ENCODE data around the gene RAD51B.

The RAD51B gene

GRCh38 chr14:68691031-68691791 is 871.6 kb downstream of the RAD51B start:
- Histone ChIP-seq H3K4me3 (ENCODE audit: low read depth in 1 of 5, low read length in 5 of 5) (no peak overlapping the region), H3K9me3 (ENCODE audit: control insufficient read depth in 5 of 5, low read length in 5 of 5) (no peaks in the 10 kb centered on the region), H3K27ac (ENCODE audit: low read depth, low read length) (no peak overlapping the region), H3K9ac (ENCODE audit: low read length in 5 of 5) (no peak overlapping the region), H3K36me3 (ENCODE audit: control insufficient read depth in 5 of 5, insufficient read depth in 5 of 5, low read length in 5 of 5) (no peaks in the 10 kb centered on the region), H3K4me1 (ENCODE audit: control insufficient read depth in 5 of 5, insufficient read depth in 5 of 5, low read length in 5 of 5) (peaks cover 2 to 48% (median 35%) of the 10 kb centered on the region in 5 donors), H3K27me3 (ENCODE audit: control insufficient read depth in 5 of 5, insufficient read depth in 4 of 5, low read length in 5 of 5) (no peaks in the 10 kb centered on the region)

GRCh38 chr14:68691792-68692118 is 872.2 kb downstream of the RAD51B start:
- Histone ChIP-seq H3K36me3 (ENCODE audit: control insufficient read depth in 5 of 5, insufficient read depth in 5 of 5, low read length in 5 of 5) (no peaks in the 10 kb centered on the region), H3K27ac (ENCODE audit: low read depth, low read length) (no peak overlapping the region), H3K4me3 (ENCODE audit: low read depth in 1 of 5, low read length in 5 of 5) (no peak overlapping the region), H3K4me1 (ENCODE audit: control insufficient read depth in 5 of 5, insufficient read depth in 5 of 5, low read length in 5 of 5) (peaks cover 2 to 48% (median 35%) of the 10 kb centered on the region in 5 donors), H3K27me3 (ENCODE audit: control insufficient read depth in 5 of 5, insufficient read depth in 4 of 5, low read length in 5 of 5) (no peaks in the 10 kb centered on the region), H3K9me3 (ENCODE audit: control insufficient read depth in 5 of 5, low read length in 5 of 5) (no peaks in the 10 kb centered on the region), H3K9ac (ENCODE audit: low read length in 5 of 5) (no peak overlapping the region)

- no peaks in the 10 kb centered on the region for H3K27me3 ChIP-seq (ENCODE audit: control insufficient read depth in 5 of 5, insufficient read depth in 4 of 5, low read length in 5 of 5)
- H3K4me1 ChIP-seq (ENCODE audit: control insufficient read depth in 5 of 5, insufficient read depth in 5 of 5, low read length in 5 of 5) = peaks cover 2 to 48% (median 35%) of the 10 kb centered on the region in 5 donors
- no peaks in the 10 kb centered on the region for H3K9me3 ChIP-seq (ENCODE audit: control insufficient read depth in 5 of 5, low read length in 5 of 5)
- H3K9ac ChIP-seq (ENCODE audit: low read length in 5 of 5) = no peak overlapping the region
- H3K4me3 ChIP-seq (ENCODE audit: low read depth in 1 of 5, low read length in 5 of 5) = no peak overlapping the region
- H3K36me3 ChIP-seq (ENCODE audit: control insufficient read depth in 5 of 5, insufficient read depth in 5 of 5, low read length in 5 of 5) = no peaks in the 10 kb centered on the region
- H3K27ac ChIP-seq (ENCODE audit: low read depth, low read length) = no peak overlapping the region
Measured at GRCh38 chr14:68692216-68692615, 872.6 kb downstream of the RAD51B start.

GRCh38 chr14:68692916-68693771 is 873.6 kb downstream of the RAD51B start:
- H3K4me3 ChIP-seq (ENCODE audit: low read depth in 1 of 5, low read length in 5 of 5) = no peak overlapping the region
- H3K27me3 ChIP-seq (ENCODE audit: control insufficient read depth in 5 of 5, insufficient read depth in 4 of 5, low read length in 5 of 5) = no peaks in the 10 kb centered on the region
- peaks cover 2 to 48% (median 35%) of the 10 kb centered on the region in 5 donors for H3K4me1 ChIP-seq (ENCODE audit: control insufficient read depth in 5 of 5, insufficient read depth in 5 of 5, low read length in 5 of 5)
- no peak overlapping the region for H3K27ac ChIP-seq (ENCODE audit: low read depth, low read length)
- no peak overlapping the region for H3K9ac ChIP-seq (ENCODE audit: low read length in 5 of 5)
- H3K9me3 ChIP-seq (ENCODE audit: control insufficient read depth in 5 of 5, low read length in 5 of 5) = no peaks in the 10 kb centered on the region
- no peaks in the 10 kb centered on the region for H3K36me3 ChIP-seq (ENCODE audit: control insufficient read depth in 5 of 5, insufficient read depth in 5 of 5, low read length in 5 of 5)

GRCh38 chr14:68693926-68694325 is 874.3 kb downstream of the RAD51B start:
- no peak overlapping the region for H3K27ac ChIP-seq (ENCODE audit: low read depth, low read length)
- no peak overlapping the region for H3K4me3 ChIP-seq (ENCODE audit: low read depth in 1 of 5, low read length in 5 of 5)
- H3K9ac ChIP-seq (ENCODE audit: low read length in 5 of 5) = no peak overlapping the region
- no peaks in the 10 kb centered on the region for H3K9me3 ChIP-seq (ENCODE audit: control insufficient read depth in 5 of 5, low read length in 5 of 5)
- no peaks in the 10 kb centered on the region for H3K27me3 ChIP-seq (ENCODE audit: control insufficient read depth in 5 of 5, insufficient read depth in 4 of 5, low read length in 5 of 5)
- H3K36me3 ChIP-seq (ENCODE audit: control insufficient read depth in 5 of 5, insufficient read depth in 5 of 5, low read length in 5 of 5) = no peaks in the 10 kb centered on the region
- peaks cover 2 to 44% (median 31%) of the 10 kb centered on the region in 5 donors for H3K4me1 ChIP-seq (ENCODE audit: control insufficient read depth in 5 of 5, insufficient read depth in 5 of 5, low read length in 5 of 5)

GRCh38 chr14:68694516-68695235 is 875.1 kb downstream of the RAD51B start:
- H3K27ac ChIP-seq (ENCODE audit: low read depth, low read length) = no peak overlapping the region
- no peaks in the 10 kb centered on the region for H3K36me3 ChIP-seq (ENCODE audit: control insufficient read depth in 5 of 5, insufficient read depth in 5 of 5, low read length in 5 of 5)
- no peaks in the 10 kb centered on the region for H3K27me3 ChIP-seq (ENCODE audit: control insufficient read depth in 5 of 5, insufficient read depth in 4 of 5, low read length in 5 of 5)

GRCh38 chr14:68695326-68695768 is 875.8 kb downstream of the RAD51B start:
- Histone ChIP-seq H3K27me3 (ENCODE audit: control insufficient read depth in 5 of 5, insufficient read depth in 4 of 5, low read length in 5 of 5) (no peaks in the 10 kb centered on the region), H3K9me3 (ENCODE audit: control insufficient read depth in 5 of 5, low read length in 5 of 5) (no peaks in the 10 kb centered on the region), H3K27ac (ENCODE audit: low read depth, low read length) (no peak overlapping the region), H3K9ac (ENCODE audit: low read length in 5 of 5) (no peak overlapping the region), H3K36me3 (ENCODE audit: control insufficient read depth in 5 of 5, insufficient read depth in 5 of 5, low read length in 5 of 5) (no peaks in the 10 kb centered on the region), H3K4me3 (ENCODE audit: low read depth in 1 of 5, low read length in 5 of 5) (no peak overlapping the region), H3K4me1 (ENCODE audit: control insufficient read depth in 5 of 5, insufficient read depth in 5 of 5, low read length in 5 of 5) (peaks cover 2 to 38% (median 30%) of the 10 kb centered on the region in 5 donors)

More at GRCh38 chr14:68694516-68695235, 875.1 kb downstream of the RAD51B start:
- Histone ChIP-seq H3K4me1 (ENCODE audit: control insufficient read depth in 5 of 5, insufficient read depth in 5 of 5, low read length in 5 of 5) (peaks cover 2 to 38% (median 30%) of the 10 kb centered on the region in 5 donors), H3K9ac (ENCODE audit: low read length in 5 of 5) (no peak overlapping the region), H3K9me3 (ENCODE audit: control insufficient read depth in 5 of 5, low read length in 5 of 5) (no peaks in the 10 kb centered on the region), H3K4me3 (ENCODE audit: low read depth in 1 of 5, low read length in 5 of 5) (no peak overlapping the region)

GRCh38 chr14:68695856-68696255 is 876.3 kb downstream of the RAD51B start:
- Histone ChIP-seq H3K9me3 (ENCODE audit: control insufficient read depth in 5 of 5, low read length in 5 of 5) (no peaks in the 10 kb centered on the region), H3K4me3 (ENCODE audit: low read depth in 1 of 5, low read length in 5 of 5) (no peak overlapping the region), H3K27ac (ENCODE audit: low read depth, low read length) (no peak overlapping the region), H3K4me1 (ENCODE audit: control insufficient read depth in 5 of 5, insufficient read depth in 5 of 5, low read length in 5 of 5) (peaks cover 2 to 38% (median 30%) of the 10 kb centered on the region in 5 donors), H3K9ac (ENCODE audit: low read length in 5 of 5) (no peak overlapping the region), H3K27me3 (ENCODE audit: control insufficient read depth in 5 of 5, insufficient read depth in 4 of 5, low read length in 5 of 5) (no peaks in the 10 kb centered on the region), H3K36me3 (ENCODE audit: control insufficient read depth in 5 of 5, insufficient read depth in 5 of 5, low read length in 5 of 5) (no peaks in the 10 kb centered on the region)

GRCh38 chr14:68696266-68696665 is 876.7 kb downstream of the RAD51B start:
- no peaks in the 10 kb centered on the region for H3K27me3 ChIP-seq (ENCODE audit: control insufficient read depth in 5 of 5, insufficient read depth in 4 of 5, low read length in 5 of 5)
- H3K4me1 ChIP-seq (ENCODE audit: control insufficient read depth in 5 of 5, insufficient read depth in 5 of 5, low read length in 5 of 5) = peaks cover 2 to 38% (median 30%) of the 10 kb centered on the region in 5 donors
- no peaks in the 10 kb centered on the region for H3K9me3 ChIP-seq (ENCODE audit: control insufficient read depth in 5 of 5, low read length in 5 of 5)
- H3K4me3 ChIP-seq (ENCODE audit: low read depth in 1 of 5, low read length in 5 of 5) = no peak overlapping the region
- H3K9ac ChIP-seq (ENCODE audit: low read length in 5 of 5) = no peak overlapping the region
- no peak overlapping the region for H3K27ac ChIP-seq (ENCODE audit: low read depth, low read length)
- no peaks in the 10 kb centered on the region for H3K36me3 ChIP-seq (ENCODE audit: control insufficient read depth in 5 of 5, insufficient read depth in 5 of 5, low read length in 5 of 5)
